Measurements from ENCODE around the gene FAM53B. TPM values are rescaled to one million over a fixed set of nuclear protein-coding genes. Genes with fewer than 3 reads are reported as not detected.

Gene FAM53B
- total RNA-seq, 2 donors from 2014 or later = 19.3 to 22.6 TPM

GRCh38 chr10:124663766-124664360, 80.3 kb downstream of the FAM53B start:
- TF ChIP-seq CTCF (conservative IDR thresholded peaks at IDR 0.05) = no peak
- WGBS, 2 experiments (ENCODE audit: insufficient coverage in 1 of 2, insufficient read length in 1 of 2) = 93 to 99% methylated on average over 8 to 11 of the region's 11 CpGs
- H3K9me3 Mint-ChIP-seq = no peaks in the 10 kb centered on the region
- H3K4me3 ChIP-seq (ENCODE audit: low read length) = no peak overlapping the region
- no peaks in the 10 kb centered on the region for H3K9me3 ChIP-seq (ENCODE audit: control insufficient read depth, low read length)
- no peaks in the 10 kb centered on the region for H3K27me3 Mint-ChIP-seq (ENCODE audit: insufficient read depth)
- no peaks in the 10 kb centered on the region for H3K27me3 ChIP-seq (ENCODE audit: control insufficient read depth, insufficient read depth, low read length, poor library complexity, severe bottlenecking)
- H3K27ac Mint-ChIP-seq = no peak overlapping the region
- H3K36me3 ChIP-seq (ENCODE audit: control insufficient read depth, insufficient read depth, low read length) = peaks cover 4% of the 10 kb centered on the region
- peaks cover 11% of the 10 kb centered on the region for H3K4me1 Mint-ChIP-seq
- no peaks in the 10 kb centered on the region for H3K4me1 ChIP-seq (ENCODE audit: control insufficient read depth, insufficient read depth, low read length)
- DNase-seq = no peak
- no peak overlapping the region for H3K4me3 Mint-ChIP-seq
- no peak overlapping the region for H3K27ac ChIP-seq (ENCODE audit: low read depth, low read length)
- H3K36me3 Mint-ChIP-seq (ENCODE audit: low read depth) = no peaks in the 10 kb centered on the region
- no peak overlapping the region for H3K9ac ChIP-seq (ENCODE audit: extremely low read depth, low read length, poor library complexity, severe bottlenecking)

GRCh38 chr10:124663228-124663627, 81.0 kb downstream of the FAM53B start:
- WGBS, 2 experiments (ENCODE audit: insufficient coverage in 1 of 2, insufficient read length in 1 of 2) = 94 to 98% methylated on average over 8 of the region's 8 CpGs
- H3K36me3 ChIP-seq (ENCODE audit: control insufficient read depth, insufficient read depth, low read length) = peaks cover 4% of the 10 kb centered on the region
- H3K36me3 Mint-ChIP-seq (ENCODE audit: low read depth) = no peaks in the 10 kb centered on the region
- H3K27ac ChIP-seq (ENCODE audit: low read depth, low read length) = no peak overlapping the region
- no peaks in the 10 kb centered on the region for H3K9me3 Mint-ChIP-seq
- H3K27ac Mint-ChIP-seq = no peak overlapping the region
- H3K27me3 Mint-ChIP-seq (ENCODE audit: insufficient read depth) = no peaks in the 10 kb centered on the region
- H3K9me3 ChIP-seq (ENCODE audit: control insufficient read depth, low read length) = no peaks in the 10 kb centered on the region
- H3K4me1 Mint-ChIP-seq = peaks cover 8% of the 10 kb centered on the region
- H3K9ac ChIP-seq (ENCODE audit: extremely low read depth, low read length, poor library complexity, severe bottlenecking) = no peak overlapping the region
- TF ChIP-seq CTCF (conservative IDR thresholded peaks at IDR 0.05) = no peak
- DNase-seq = no peak
- no peaks in the 10 kb centered on the region for H3K4me1 ChIP-seq (ENCODE audit: control insufficient read depth, insufficient read depth, low read length)
- H3K27me3 ChIP-seq (ENCODE audit: control insufficient read depth, insufficient read depth, low read length, poor library complexity, severe bottlenecking) = no peaks in the 10 kb centered on the region
- H3K4me3 Mint-ChIP-seq = no peak overlapping the region
- H3K4me3 ChIP-seq (ENCODE audit: low read length) = no peak overlapping the region

- WGBS, 2 experiments (ENCODE audit: insufficient coverage in 1 of 2, insufficient read length in 1 of 2) = 92 to 96% methylated on average over 4 to 9 of the region's 9 CpGs
- H3K36me3 ChIP-seq (ENCODE audit: control insufficient read depth, insufficient read depth, low read length) = no peaks in the 10 kb centered on the region
- Mint-ChIP-seq H3K27me3 (ENCODE audit: insufficient read depth) (no peaks in the 10 kb centered on the region), H3K4me3 (no peak overlapping the region), H3K4me1 (no peaks in the 10 kb centered on the region), H3K9me3 (no peaks in the 10 kb centered on the region), H3K36me3 (ENCODE audit: low read depth) (no peaks in the 10 kb centered on the region), H3K27ac (no peak overlapping the region)
- no peak overlapping the region for H3K9ac ChIP-seq (ENCODE audit: extremely low read depth, low read length, poor library complexity, severe bottlenecking)
- no peak overlapping the region for H3K4me3 ChIP-seq (ENCODE audit: low read length)
- H3K27ac ChIP-seq (ENCODE audit: low read depth, low read length) = no peak overlapping the region
- TF ChIP-seq CTCF (conservative IDR thresholded peaks at IDR 0.05) = no peak
- no peaks in the 10 kb centered on the region for H3K4me1 ChIP-seq (ENCODE audit: control insufficient read depth, insufficient read depth, low read length)
- no peak for DNase-seq
- no peaks in the 10 kb centered on the region for H3K27me3 ChIP-seq (ENCODE audit: control insufficient read depth, insufficient read depth, low read length, poor library complexity, severe bottlenecking)
- no peaks in the 10 kb centered on the region for H3K9me3 ChIP-seq (ENCODE audit: control insufficient read depth, low read length)
These were observed 82.5 kb downstream of the FAM53B start for GRCh38 chr10:124661660-124662180.
